NCI-H526 (cell line): ENCODE data around the gene GM2A.

Experiments used
- DNase-seq, 2 experiments: peaks; one replicate each; lab custom pipeline; 2025; lab: John Stamatoyannopoulos, UW

GM2A gene

DNA sequence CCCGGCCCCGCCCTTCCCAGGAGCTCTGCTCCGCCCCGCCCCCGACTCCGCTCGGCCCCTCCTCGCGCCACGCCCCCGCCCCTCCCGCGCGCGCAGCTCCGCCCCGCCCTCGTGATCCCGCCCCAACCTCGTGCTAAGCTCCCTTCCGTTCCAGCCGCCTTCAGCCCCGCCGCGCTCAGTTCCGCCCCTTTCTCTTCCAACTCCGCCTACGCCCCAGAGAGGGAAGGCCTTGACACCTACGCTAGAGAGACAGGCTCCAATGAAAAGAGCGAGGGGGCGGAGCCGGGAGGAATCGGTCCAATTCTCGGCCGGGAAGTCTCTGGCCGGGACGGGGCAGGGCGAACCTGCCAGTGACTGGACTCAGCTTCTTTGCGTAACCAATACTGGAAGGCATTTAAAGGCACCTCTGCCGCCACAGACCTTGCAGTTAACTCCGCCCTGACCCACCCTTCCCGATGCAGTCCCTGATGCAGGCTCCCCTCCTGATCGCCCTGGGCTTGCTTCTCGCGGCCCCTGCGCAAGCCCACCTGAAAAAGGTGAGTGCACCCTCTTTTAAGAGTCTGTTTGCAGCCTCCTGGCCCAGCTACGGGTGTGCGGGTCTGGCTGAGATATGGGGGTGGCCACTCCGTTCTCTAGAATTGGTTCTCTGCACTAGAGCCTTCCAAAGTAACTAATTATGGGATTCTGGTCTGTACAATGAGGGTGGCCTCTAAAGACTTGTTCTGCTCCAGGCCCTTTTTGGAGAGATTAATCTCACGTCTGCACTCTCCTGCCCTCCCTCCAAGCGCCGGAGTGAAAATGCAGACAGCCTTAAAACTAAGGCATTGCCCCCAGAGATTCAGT is at the start of gene GM2A:
GM2A (plus strand) TSS at position 424 of the 843 bp plus-strand sequence; CDS start at position 456, 32 bp downstream.
- peak; percentile 98 to 99 for DNase-seq

GRCh38 chr5:151204051-151204450 is 48.9 kb upstream of the GM2A start:
- no peak for DNase-seq

GRCh38 chr5:151205411-151205810 is 47.6 kb upstream of the GM2A start:
- DNase-seq = no peak

DNA sequence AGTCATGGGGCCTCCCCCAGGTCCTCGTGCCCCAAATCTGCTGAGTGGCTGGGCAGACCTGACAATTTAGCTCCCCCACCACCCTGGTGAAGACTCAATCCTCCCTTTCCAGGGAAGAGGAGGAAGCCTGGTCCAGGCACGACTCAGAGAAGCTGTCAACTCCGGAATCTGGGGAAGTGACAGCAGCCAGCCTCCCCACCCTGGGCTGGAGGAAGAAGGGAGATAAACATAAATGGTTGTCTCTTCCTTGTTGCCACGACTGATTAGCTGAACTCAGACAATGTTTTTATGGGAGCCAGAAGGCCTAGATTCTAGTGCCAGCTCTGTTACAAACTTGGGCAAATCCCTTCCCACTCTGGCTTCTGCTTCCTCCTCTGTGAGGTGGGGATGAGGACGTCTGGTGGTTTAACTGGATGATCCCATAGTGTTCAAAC is 44.5 kb upstream of the GM2A start:
- no peak for DNase-seq

DNA sequence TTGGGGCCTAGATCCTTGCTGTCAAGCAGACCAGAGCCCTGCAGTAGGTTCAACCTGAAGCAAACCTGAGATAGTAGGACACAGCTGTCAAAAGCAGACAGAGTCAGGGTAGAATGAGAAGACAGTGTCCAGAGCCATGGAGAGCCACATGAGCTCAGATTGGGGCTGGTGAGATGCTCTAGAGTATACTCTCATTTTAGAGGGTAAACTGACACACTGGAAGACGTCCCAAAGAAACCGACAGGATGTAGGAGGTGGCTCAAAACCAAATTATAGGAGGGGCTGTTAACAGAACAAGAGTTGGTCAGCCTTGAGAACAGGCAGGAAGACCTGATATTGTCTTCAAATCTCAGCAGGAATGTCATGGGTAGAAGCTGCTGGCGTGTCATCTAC is 40.6 kb upstream of the GM2A start:
- DNase-seq = no peak

DNA sequence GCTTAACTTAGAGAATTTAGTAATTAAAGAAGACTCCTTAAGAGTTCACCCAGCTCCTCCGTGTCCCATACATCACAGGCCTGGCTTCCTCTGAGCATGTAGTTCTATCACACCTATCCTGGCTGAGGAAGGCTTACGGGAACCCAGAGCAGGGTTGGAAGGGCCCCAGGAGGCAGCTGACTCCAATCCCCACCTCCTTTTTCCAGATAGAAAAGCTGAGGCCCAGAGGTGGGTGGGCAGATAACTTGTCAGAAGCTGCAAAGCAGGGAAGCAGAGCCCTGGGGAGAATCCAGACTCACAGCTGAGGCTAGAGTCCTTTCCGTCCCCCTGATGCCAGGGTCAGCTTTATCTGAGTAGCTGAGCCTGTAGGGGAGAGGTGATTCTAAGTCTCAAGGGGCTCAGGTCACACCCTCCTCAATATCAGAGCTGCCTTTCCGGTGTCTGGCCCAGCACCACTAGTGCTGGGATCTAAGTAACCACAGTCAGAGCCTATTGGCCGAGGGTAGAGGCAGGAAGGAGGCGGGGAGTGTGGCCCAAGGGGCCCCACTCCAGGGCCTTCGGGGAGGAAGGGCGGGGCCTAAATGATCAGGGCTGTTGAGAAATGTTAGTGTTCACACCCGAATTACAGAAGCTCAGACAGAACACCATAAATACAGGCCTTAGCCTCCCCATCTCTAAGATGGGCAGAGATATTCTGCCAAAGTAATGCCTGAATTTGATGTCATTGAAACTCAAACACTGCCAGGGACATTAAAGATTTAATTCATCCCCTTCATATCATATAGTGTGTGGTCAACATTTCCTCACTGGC is 39.0 kb upstream of the GM2A start:
- no peak for DNase-seq

- DNase-seq = no peak
These were observed 38.1 kb upstream of the GM2A start for GRCh38 chr5:151214614-151215545.

DNA sequence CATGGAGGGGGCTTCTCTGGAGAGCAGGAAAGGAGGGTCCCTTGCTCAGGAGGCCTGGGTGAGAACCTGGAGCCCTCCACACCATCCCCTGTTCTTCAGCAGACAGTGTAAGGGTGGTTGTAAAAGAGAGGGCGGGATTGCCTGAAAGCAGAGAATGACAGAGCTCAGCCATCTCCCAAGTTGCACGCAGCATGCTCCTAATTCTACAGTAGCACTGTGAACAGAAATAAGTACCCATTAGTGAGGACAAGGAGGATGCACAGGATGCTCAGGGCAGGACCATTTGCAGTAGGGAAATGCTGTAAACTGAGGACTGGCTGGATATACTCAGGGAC is 37.5 kb upstream of the GM2A start:
- no peak for DNase-seq

DNA sequence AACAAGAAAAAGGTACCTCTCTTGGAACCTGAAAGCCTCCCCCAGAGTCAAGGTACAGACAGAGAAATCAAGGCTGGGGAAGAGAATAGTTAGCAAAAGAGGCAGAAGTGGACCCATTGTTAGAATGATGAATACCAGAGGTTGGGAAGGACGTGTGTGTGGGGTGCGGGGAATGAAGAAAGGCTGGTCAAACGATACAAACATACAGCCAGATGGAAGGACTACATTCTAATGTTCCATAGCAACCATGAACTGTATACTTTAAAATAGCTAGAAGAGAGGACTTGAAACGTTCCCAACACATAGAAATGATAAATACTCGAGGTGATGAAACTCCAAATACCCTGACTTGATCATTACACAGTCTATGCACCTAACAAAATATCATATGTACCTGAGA is 36.2 kb upstream of the GM2A start:
- no peak for DNase-seq

DNA sequence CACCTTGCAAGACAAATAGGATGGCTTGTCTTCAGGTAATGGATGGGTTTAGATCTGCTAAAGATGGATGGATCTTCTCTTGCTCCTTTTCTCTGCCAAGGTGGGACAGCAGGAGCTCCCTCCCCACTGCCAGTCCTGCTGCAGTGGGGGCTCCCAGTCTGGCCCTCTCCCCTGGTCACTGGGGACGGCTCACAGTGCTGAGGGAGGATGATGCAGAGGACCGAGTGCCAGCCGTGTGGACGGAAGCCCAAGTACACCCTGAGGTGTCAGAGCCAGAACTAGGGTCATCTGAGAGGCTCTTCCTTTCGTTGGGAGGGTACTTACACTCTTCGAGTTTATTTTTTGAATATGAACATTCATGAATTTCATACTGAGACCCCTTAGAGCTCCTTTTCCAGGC is 34.8 kb upstream of the GM2A start:
- no peak for DNase-seq

DNA sequence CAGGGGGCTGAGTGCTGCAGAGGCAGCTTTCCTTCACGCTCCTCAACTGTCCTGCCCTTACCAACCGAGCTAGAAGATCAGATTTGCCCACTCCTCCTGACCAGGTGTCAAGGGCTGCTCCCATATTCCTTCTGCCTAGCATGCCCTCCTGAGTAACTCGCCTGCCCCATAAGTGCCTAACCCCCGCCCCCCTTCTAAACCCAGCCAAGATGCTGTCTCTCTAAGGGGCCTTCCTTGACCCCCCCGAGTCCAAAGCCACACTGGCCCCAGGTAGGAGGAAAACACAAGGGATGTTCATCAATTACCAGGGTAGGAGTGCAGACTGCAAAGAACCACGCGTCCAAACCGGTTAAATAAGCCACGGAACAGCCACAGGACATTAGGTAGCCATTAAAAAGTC is 33.8 kb upstream of the GM2A start:
- DNase-seq = no peak

GRCh38 chr5:151219789-151220188 is 33.2 kb upstream of the GM2A start:
- DNase-seq = no peak

DNA sequence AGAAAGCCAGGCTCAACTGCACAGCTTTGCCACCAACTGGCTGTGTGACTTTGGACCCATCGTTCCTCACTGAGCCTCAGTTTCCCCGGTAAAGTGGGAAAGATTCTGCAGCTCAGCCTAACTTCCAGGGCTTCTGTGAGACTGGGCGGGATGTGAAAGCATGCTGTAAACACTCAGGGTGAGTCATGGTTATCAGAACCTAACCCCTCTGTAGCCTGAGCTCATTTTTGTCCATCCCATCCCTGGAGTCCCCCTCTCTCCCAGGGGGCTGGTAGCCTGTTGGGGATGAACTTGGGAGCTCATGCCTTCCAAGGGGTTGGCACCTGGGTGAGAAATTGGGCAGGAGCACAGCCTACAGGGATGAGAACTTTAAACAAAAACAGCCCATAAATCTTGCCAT is 31.4 kb upstream of the GM2A start:
- no peak for DNase-seq

- DNase-seq = no peak
These were observed 30.8 kb upstream of the GM2A start for GRCh38 chr5:151222054-151222789.

- no peak for DNase-seq
These were observed 30.1 kb upstream of the GM2A start for GRCh38 chr5:151222790-151223446.

GRCh38 chr5:151223447-151224264 is 29.3 kb upstream of the GM2A start, which contains the start of gene CCDC69:
TSS of gene CCDC69 (minus strand) at chr5:151224092. CDS start at chr5:151223970, 122 bp downstream.
- DNase-seq = peak; percentile 17 to 81

- peak in 1 of 2 experiments; percentile 31 for DNase-seq
These were observed 28.6 kb upstream of the GM2A start for GRCh38 chr5:151224372-151224771.

- DNase-seq = peak in 1 of 2 experiments; percentile 11
These were observed 27.9 kb upstream of the GM2A start for GRCh38 chr5:151225071-151225470.

GRCh38 chr5:151225475-151225874 is 27.5 kb upstream of the GM2A start:
- DNase-seq = peak in 1 of 2 experiments; percentile 51

DNA sequence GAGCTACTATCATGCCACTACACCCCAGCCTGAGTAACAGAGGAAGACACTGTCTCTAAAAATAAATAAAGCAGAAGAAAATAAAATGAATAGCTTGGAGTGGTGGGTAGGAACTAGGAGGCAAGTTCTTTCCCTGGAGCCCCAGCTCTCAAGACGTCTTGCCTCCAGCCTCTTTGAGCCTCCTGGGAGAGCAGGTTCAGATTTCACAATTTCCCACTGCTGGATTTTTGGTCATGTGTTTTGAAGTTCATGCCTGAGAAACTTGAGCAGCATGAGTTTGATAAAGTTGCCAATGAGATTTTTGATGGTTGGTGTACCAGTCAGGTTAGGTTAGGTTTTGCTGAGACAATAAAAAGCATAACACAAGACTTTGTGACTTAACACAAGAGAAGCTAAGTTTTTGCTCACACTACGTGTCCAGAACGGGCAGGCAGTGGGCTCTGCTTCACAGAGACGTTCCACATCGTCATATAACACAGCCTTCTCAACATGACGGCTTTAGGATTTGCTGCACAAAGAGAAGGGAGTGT is 25.0 kb upstream of the GM2A start:
- DNase-seq = no peak
